Midbrain (tissue), 1 donor: ENCODE measurements around the gene VEPH1.
A peak's percentile ranks its signal among the peaks of the same experiment; 100 is the strongest.

Source experiments
- DNase-seq: peaks from one replicate; lab custom pipeline; 2025; lab: John Stamatoyannopoulos, UW

Gene VEPH1

DNA sequence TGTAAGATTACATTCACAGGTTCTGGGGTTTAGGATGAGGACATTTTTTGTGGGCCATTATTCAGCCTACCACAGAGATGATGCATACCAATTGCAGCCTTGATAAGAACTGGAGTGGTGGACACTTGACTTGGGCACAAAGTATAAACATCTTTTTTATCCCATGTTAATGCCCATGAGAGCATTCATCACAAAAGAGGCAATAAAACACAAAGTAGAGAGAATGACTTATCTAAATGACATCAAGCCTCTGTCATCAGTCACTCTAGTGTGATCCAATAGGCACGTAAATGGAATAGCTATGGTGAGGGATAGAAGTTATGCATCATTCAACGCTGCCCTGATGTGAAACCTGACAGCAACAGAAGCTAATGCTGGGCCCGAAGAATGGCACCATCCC, 25.8 kb downstream of the VEPH1 start:
- DNase-seq = no peak

DNA sequence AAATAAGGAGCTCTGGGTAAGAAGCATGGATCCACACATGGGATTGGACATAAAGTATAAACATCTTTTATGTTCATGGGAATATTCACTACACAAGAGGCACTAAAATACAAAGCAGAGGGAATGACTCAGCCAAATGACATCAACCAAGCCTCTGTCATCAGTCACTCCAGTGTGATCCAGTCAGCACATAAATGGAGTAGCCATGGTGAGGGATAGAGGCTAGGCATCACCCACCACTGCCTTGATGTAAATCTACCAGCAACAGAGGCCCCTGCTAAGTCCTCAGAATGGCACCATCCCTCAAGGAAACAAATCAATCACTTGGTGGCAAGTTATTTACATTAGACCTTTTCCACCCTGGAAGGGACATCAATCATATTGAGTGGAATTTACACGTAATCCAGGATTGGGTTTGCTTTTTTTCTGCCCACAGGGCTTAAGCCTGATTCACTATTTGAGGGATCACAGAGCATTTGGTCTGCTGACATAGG, 27.2 kb downstream of the VEPH1 start:
- no peak for DNase-seq

DNA sequence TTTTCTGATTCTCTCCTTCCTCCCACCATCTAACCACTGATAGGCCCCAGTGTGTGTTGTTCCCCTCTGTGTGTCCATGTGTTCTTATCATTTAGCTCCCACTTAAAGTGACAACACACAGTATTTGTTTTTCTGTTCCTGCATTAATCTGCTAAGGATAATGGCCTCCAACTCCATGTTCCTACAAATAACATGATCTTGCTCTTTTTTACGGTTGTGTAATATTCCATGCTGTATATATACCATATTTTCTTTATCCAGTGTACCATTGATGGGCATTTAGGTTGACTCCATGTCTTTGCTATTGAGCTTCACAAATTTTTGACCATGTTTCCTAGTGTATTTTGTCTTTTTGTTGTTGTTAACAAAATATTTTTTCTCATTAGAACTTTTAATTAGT, 30.6 kb downstream of the VEPH1 start:
- no peak for DNase-seq

DNA sequence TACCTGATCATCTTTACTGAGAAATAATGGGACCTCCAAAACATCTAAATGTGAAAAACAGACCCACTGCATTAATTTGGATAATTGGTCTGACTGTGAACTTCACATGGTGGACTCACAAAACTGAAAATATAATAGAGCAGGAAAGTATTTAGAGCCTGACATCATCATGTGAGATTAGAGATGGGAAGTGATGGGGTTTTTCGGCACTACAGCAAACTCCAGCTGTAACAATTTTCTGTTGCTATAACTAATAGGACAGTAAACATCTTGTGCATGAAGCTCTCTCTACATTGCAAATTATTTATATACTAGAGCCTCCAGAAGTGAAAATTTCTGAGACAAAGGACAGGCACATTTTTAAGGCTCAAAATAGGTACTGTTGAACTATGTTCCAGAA, 32.2 kb downstream of the VEPH1 start:
- no peak for DNase-seq

DNA sequence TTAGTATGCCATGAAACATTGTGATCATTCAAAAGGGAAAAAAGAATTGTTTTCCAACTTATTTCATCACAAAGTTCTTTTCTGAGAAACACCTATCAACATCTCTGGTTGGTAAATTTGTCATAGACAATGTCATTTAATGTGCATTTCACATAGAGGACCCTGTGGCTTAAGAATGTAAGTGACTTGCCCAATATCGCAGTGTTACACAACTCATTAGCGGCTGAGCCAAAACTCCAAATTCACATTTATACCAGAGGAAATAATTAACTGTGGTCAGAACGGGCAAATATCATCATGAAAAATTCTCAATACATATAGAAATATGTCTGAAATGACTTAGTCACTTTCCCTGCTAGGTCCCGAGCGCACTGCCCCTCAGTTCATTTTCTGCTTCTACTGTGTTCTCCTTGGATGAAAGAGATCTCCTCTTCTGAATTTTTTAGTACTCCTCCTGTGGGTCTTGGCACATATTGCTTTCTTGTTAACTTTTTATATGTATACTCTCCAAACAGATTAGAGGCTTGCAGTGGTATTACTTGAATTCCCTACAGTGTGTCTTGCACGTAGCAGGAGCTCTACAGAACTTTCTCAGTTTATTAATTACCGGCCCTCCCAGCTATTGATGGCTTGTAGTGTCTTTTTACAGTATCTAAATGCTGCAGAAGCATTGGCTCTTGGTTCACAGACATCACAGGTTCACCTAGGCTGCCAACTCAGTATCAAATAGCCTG, 33.5 kb downstream of the VEPH1 start:
- DNase-seq = no peak

DNA sequence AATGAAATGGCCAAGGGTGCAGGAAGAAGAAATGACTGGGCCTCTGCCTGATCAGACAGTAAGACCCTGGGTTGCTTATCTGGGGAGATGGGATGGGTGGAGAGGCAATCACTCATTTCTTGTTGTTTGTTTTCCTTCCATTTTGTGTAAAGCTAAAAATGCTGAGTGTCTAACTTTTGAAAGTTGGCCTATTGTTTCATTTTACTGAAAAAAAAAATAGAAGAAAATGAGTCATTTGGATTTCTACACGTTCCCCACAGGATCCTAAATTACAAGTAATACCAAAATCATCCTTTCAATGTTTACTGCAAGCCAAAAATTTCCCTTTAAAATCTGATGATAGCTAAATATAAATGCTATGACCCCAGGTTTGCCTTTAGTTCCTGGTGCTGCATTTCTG, 36.0 kb downstream of the VEPH1 start:
- DNase-seq = no peak

DNA sequence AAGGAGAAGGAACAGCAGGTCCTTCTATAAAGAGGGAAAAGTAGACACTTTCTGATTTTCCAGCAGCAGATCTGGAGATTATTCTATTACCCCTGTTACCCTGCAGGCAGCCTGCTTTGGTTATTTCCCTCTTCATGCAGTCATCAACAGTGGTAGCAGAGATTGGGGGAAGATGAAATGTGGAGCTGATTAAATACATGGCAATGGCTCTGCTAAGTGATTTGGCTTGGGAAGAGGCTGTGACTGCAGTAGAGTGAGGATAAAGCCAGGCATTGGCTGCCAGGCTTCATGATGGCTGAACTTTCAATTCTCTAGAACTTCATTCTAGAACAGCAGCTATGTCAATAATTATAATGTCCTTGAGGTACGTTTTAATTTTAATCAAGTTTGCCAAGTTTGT, 37.5 kb downstream of the VEPH1 start:
- DNase-seq = no peak

DNA sequence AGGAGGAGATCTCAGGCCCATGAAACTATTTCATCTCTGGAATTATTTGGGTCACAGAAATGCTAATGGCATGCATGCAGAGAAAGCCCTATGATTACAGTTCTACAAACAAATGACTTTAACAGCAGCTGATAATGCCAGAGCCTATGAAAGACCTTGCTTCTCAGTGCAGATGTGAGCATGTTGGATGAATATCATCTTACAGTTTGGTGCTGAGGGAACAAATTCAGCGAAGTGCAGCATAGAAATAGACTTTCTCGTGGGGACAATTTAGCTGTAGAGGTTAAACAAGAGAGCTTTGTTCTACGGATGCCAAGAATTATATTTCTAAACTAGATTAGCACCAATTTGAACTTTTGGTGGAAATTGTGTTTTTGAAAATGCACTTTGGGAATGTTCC, 38.9 kb downstream of the VEPH1 start:
- DNase-seq = no peak

DNA sequence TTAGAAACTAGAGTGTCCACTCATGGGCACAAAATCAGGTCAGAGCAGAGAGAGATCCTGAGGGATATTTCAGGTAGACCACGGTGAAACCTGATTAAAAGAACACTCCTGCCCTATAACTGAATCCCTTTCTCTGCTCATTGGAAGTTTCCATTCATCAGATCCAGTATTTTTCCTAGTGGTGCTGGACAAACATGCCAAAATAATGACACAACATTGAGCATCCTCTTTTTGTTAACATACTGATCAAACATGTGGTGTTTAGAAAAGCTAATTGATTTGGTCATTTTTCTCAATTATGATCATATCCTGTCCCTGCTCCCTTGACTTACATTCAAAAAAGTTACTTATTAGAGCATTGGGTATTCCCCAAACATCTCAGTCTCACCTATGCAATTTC, 39.4 kb downstream of the VEPH1 start:
- no peak for DNase-seq

DNA sequence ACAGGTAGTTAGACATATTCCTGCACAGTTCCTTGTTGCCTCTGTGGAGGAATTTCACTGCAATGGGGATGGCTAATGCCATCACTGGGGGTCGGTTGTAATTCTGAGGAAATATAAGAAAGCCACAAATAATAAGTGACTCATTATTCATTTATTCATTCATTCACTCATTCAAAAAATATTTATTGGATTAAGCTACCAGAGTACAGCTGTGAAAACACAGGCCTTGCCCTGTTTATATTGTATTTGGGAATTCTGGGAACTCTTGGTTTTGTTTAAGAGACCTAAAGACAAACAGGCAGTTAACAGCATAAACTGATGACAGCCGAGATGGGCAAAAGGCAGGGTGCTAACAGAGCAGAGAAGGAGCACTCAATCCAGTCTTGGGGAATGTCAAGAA, 43.0 kb downstream of the VEPH1 start:
- DNase-seq = no peak

DNA sequence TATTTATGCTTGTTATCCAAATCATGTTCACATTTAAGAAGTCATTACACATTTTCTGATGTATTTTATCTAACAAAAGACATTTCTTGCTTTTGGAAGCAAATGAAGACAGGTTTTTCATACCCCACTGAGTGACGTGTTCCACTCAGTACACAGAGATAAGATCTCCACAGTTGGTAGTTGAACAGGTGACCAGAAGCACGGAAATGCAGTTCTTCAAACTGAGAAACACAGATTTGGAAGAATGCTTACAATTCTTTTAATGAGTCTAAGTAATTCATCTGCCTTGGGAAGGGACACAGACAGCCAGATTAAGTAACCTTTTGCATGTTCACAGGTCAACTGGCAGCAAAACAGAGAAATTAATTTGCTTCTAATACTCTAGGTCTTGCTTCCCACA, 43.5 kb downstream of the VEPH1 start:
- DNase-seq = no peak

DNA sequence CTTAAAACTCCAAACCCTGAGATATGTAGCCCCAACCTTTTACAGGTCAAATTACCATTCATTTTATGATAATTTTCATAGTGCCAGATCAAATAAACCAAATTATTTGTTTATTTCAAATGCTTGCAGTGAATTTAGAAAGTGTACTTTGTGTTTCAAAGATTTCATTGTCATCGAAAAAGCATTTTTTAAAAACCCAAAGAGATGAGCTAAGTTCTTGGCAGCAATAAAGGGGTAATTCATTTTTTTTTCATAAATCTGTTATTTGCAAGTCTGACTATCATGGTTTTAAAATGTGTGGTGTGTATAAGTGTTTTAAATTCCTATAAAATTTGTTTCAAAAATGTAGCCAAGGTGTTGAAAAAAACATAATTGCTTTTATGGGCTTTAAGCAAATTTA, 49.4 kb downstream of the VEPH1 start:
- DNase-seq = no peak

DNA sequence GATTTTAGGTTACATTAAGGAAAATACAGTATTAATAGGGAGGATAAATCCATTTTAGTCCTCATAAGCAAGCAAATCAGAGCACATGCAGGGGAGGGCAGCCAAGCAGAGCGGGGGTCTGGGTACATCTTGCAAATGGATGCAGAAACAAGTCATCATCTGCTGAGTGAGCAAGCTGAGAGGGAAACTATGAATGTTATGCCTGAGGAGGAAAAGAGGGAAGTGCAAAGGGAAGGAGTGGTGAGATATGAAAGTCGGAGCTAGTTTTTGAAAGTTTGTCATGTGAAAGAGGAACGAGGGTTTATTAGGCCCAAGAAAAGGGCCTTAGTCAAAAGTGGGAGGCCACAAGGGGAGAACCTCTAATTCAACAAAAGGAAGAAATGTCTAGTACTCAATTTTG, 51.1 kb downstream of the VEPH1 start:
- no peak for DNase-seq

DNA sequence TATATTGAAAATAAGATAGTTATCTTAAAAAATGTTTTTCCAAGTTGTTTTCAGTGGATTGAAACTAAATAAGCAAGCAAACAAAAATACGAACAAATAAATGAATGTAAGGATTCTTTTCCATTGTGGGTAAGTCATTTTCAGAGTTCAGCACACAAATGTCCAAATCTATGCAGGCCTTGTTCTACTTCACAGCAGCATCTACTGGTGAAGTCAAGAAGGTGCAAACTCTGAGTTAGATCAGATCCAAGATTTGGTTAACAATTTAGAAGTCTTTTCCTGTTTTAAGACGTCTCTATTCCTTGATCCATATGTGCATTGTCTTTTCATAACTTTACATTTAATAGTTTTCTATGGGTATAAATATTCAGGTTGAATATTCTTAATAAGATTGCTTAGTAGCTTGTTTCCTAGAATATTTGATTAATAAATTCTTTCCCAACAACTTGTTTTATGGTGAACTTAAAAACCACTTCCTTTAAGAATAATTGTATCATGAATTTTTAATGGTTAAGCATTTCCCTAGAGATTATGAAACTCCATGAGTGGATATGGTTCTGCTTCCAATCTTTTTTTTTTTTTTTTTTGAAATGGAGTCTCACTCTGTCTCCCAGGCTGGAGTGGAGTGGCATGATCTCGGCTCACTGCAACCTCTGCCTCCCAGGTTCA, 56.1 kb downstream of the VEPH1 start:
- DNase-seq = no peak

DNA sequence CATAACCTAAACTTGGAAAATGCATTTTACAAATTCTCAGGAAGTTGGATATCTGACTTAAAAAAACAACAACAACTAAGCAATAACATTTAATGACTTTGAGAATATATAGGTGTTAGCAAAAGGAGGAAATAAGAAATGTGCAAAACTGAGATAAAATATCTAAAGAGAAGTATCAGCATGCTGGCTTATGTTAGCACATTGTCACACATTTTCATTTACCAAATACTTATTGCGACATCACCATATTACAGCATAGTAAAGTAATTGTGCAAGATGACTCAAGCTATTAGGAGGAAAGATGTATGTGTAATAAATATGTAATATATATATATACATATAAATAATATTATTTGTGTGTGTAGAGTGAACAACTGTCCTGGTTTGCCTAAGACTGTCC, 57.4 kb downstream of the VEPH1 start:
- no peak for DNase-seq

DNA sequence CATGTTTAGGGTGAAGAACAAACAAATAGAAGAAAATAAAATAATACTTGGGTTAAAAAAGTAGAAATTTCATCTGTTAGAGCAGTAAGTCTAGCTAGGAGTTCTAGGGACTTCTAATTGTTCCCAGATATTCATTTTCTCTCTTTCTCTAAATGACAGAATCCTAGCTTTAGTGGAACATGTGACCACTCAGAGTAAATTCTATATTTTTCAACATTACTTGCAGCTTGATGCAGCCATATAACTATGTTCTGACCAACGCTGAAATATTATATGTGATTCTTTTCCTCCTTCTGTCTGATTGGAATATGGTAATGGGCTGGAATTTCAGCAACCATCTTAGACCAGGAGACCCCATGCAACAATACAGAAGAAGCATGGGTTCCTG, 58.4 kb downstream of the VEPH1 start:
- no peak for DNase-seq

DNA sequence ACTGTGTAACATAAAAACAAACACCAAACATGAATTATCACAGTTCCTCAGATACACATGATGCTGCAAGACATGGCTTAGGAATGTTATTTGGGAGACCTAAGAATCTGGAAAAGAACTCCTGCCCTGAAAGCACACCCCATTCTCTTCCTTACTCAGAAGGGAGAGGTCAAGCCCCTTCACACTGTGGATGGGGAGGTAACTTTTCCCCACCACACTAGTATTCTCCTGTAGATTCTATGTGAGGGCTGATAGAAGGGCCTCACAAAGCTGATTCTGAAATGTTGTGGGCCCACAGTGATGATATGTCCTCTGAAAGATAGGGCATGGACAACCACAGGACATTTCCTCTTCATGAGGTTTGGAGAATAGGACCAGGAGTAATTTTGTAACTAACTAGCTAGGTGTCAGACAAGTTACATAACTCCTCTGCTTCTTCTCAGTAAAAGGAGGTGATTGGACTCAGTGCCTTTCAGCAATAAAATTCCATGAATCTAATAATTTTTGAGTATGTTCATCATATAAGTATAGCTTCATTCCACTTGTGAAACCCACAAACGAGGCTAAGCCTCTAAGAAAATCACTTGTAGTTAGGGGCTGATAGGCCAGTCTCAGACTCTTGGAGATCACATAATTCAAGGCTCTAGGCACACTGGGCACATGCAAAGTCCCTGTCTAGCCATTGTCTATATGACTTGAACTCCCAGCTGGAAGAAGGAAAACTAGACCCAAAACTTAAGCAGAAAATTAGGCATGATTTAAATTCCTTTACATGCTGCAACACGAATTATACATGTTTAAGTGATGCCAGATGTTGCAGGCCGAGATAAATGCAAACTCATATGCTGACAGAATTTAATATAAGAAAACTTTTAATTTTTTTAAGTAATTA, 59.1 kb downstream of the VEPH1 start:
- no peak for DNase-seq

DNA sequence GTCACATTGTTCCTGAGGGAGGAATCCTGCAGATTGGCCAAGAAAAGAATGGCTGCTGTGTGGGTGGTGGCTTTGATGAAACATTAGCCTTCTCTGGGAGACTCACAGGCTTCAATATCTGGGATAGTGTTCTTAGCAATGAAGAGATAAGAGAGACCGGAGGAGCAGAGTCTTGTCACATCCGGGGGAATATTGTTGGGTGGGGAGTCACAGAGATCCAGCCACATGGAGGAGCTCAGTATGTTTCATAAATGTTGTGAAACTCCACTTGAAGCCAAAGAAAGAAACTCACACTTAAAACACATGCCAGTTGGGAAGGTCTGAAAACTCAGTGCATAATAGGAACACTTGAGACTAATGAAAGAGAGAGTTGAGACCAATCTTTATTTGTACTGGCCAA, 60.5 kb downstream of the VEPH1 start:
- no peak for DNase-seq

DNA sequence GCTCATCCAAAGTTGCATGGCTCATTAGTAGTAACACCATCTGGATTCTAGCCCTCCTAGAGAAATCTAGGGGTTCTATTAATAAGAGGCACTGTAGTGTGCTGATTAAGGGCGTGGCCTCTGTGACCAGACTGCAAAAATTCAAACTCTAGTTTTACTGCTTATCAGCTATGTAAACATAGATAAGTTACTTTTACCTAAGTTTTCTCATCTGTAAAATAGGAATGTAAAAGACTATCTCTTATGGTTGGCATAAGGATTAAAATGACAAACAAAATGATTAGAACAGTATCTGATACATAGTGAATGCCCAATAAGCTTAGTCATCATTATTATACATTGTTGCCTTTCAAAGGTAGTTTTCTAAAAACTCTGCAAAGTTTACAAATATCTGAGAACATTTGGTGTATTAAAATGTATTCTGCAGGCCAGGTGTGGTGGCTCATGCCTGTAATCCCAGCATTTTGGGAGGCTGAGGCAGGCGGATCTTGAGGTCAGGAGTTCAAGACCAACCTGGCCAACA, 62.1 kb downstream of the VEPH1 start:
- no peak for DNase-seq

DNA sequence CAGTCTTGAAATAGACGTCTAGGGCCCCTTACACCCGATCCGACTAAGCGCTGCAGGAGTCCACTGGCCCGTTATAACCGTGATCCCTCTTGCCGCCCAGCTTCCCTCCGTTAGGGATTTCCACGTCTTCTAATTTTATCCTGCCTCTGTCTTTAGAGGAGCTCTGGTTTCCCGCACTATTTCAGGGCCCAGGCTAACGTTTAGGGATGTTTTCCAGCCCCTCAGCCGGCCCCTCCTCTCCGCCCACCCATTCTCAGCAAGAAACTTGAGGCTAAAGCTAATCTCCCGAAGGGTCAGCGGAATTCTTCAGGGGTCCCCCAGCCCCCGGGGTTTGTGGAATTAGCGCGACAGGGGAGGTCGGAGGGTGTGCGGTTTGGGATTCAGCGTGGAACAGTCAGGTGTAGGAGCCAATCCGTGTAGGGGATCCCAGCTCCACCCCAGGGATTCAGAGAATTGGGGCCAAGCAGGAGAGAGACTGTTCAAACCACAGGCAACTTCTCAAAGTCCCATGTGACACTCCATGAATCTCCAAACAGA, 65.0 kb downstream of the VEPH1 start:
- no peak for DNase-seq

DNA sequence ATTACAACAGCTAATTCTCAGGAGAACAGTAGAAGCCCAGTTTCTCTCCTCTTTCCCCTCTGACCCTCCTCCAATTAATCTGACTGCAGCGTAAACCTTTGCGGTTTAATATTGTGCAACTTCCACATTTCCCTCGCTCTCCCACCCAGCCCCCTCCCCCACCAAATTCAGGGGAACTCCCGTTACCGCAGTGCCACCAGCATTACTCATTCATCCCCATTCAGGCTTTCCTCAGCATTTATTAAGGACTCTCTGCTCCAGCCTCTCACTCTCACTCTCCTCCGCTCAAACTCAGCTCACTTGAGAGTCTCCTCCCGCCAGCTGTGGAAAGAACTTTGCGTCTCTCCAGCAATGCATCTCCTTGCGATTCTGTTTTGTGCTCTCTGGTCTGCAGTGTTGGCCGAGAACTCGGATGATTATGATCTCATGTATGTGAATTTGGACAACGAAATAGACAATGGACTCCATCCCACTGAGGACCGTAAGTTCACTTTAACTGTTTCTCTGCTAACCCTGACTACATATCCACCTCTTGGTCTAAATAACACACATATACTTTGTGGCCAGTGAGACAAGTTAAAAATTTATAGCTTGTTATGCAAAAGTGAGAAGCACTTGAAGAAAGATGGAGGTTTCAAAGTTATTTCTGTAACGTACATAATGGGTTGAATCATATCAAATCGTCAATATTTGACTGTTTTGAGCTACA, 66.5 kb downstream of the VEPH1 start, which contains the start of gene PTX3:
Gene PTX3, plus strand, starts transcription at position 268 of the 709 bp plus-strand sequence. Its CDS starts 84 bp downstream, at position 352.
- peak; percentile 11 for DNase-seq
